GM21360 (cell line): Measurements from ENCODE around the gene MAST4.

Experiments
- ATAC-seq: cut with Tn5 transposase; IDR thresholded peaks from one replicate; pipeline ENCODE4 v1.9.1; 2021; ENCODE audit warnings: mild to moderate bottlenecking, moderate library complexity; ENCODE audit not compliant: unreplicated experiment

The MAST4 gene

DNA sequence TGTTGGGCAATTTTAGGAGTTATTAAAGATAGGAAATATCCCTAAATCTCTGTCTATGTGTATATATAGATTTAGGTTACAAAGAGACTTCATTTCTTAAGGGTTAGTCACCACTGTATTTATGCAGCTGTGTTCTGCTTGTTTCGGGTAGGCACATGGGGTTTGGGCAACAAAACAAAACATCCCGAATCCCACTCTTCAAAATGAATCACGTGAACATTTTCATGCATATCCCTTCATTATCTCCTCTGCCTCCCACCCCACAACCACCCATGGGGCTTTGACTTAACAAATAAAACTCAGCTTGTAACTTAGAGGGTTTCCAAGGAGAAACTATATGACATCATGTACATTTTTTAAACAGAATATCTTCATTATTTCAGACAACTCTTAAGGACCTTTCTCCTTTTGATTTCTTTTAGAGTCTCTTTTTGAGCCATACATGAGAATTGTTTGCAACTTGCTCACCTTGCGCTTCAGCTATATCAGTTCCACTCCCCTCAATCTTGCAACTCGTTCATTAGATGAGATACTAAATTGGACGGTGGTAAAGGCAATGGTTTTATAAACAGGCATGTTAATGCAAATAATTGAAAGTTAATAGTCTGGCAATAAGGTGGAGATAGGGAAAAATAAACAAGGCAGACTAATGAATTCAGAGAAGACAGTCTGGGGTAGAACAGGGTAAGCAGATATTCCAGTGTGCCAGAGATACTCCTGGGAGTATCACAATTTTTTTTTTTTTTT lies 463.7 kb downstream of the MAST4 start:
- ATAC-seq: no peak

DNA sequence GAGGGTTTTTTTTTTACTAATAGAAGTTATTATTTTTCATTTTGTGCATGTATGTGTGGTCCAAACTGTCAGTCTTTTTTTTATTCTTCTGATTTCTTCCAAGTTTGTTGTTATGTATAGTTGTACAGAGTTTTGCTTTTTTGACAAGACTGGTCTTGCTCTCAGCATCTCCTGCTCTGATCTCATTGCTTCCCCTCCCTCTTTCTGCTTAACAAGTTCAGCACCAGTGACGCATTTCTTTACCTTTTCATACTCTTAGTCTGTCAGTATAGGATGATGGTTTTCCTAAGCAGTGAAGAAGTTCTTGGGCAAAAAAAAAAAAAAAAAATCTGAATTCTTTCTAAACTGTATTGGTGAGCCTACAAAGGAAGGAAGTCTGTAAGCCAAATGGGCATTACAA lies 465.3 kb downstream of the MAST4 start:
- ATAC-seq: no peak

GRCh38 chr5:67063055-67063454 lies 466.9 kb downstream of the MAST4 start:
- ATAC-seq: no peak

- ATAC-seq: no peak
These were observed 467.6 kb downstream of the MAST4 start for GRCh38 chr5:67063791-67064190.

- no peak for ATAC-seq
These were observed 469.0 kb downstream of the MAST4 start for GRCh38 chr5:67065237-67065636.

DNA sequence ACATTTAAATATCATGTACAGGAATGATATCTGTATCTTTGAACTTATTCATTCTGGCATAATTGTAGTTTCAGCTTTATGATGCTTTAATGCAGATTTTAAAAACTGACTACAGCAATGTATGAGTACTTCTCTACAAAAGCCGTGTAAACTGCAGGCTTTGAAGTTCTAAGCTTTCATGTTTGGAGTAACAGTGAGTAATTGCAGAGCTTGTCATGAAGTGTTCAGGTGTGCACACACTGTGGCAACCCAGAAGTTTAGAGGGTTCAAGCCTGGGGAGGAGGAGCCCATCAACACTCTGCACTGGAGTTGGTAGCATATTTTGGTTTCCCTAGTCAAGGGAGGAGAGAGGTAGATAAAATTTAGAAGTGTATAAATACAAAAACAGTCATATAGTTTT lies 469.5 kb downstream of the MAST4 start:
- no peak for ATAC-seq

- no peak for ATAC-seq
These were observed 470.6 kb downstream of the MAST4 start for GRCh38 chr5:67066815-67067214.

DNA sequence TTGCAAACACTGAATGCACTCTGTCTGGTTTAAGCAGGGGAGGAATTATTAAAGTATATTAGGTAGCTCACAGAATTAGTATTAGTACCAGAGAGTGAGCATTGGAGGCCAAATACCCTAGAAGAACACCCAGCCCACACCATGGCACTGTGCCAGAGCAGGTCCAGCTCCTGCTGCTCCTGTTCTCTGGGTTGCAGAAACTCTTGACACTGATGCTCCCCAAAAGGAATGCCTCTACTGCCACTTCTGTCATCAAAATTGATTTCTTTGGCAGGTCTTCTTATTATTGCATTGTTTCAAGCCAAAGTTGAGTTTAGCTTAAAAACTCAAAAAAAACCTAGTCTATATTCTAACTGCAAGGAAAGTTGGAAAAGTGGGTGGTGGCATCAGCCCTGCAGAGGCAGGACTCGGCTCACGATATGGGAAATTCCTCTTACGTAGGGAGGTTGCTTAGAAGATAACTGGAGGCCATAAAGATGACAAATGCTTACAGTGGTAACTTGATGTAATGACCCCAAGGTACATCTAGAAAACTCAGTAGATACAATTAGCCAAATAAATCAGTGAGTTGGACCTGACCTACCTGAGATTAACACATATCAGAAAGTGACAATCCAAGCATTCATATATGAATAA lies 477.0 kb downstream of the MAST4 start:
- no peak for ATAC-seq

DNA sequence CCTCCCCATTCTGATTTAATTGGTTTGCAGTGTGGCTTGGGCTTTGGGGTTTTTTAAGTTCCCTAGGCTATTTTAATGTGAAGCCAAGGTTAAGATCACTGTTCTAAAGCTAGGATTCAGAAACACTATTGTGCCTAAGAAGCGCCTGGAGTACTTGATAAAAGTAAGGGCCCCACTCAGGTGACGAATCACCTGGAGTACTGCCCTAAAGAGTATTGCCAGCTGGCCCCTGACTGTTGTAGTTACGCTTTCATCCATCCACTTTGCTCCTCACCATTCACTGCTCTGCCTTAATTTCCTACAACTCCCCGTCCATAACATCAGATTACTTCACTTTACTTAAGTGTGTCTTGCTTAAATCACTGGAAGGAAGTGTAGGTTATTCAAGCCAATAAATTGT lies 481.1 kb downstream of the MAST4 start:
- no peak for ATAC-seq

DNA sequence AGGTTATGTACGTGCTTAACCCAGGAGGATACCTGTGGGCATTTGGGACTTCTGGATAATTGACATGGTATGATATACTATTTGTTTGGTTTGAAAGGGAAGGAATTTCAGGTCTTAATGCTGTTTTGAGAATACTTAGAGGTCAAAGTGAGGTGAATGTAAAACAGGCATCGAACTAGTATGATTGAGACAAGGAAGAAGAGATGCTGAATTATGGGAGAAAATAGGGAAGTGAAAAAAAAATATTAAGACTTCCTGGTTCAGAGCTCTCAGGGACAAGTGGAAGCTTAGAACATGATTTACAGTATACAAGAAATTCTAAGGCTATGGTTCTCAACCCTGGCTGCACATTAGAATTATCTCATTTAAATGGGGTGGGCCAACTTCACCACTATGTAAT lies 485.1 kb downstream of the MAST4 start:
- no peak for ATAC-seq

- no peak for ATAC-seq
These were observed 486.7 kb downstream of the MAST4 start for GRCh38 chr5:67082941-67083340.

DNA sequence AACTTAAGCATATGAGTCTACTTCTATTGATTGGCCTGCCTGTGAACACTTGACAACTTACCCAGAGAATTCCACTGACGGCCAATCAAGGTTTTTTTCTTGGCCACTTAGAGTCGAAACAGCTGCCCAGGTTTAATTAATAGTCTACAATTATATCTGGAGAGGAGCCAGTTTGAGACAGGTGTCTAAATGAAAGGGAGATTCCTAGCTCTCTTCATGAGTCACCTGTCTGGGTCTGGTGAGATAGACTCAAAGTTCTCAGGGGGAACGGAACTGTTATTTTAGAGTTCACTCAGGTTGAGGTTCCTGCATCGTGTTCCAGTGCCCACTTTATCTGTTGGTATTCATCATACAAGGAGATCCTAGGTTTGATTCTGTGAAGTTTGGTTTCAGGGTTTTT lies 489.4 kb downstream of the MAST4 start:
- ATAC-seq: no peak

- ATAC-seq: no peak
These were observed 493.1 kb downstream of the MAST4 start for GRCh38 chr5:67089200-67089725.

- no peak for ATAC-seq
These were observed 493.8 kb downstream of the MAST4 start for GRCh38 chr5:67090040-67090439.

DNA sequence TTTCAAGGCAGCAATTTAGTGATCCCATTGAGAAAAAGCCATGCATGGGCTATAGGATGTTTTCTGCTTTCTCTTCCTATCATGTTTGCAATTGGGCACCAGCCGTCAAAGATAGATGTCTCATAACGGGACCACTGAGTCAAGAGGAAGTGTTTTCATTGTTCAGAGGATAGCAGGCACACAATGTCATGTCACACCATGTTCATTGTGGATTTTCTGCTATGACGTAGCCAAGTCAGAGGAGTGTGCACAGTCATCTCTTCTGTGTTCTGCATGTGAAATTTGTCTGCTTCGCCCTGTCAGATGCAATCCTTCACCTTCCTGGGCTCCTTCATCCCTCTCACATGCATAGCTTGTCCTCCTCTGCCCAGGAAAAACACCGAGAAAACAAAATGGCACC lies 494.4 kb downstream of the MAST4 start:
- ATAC-seq: no peak

DNA sequence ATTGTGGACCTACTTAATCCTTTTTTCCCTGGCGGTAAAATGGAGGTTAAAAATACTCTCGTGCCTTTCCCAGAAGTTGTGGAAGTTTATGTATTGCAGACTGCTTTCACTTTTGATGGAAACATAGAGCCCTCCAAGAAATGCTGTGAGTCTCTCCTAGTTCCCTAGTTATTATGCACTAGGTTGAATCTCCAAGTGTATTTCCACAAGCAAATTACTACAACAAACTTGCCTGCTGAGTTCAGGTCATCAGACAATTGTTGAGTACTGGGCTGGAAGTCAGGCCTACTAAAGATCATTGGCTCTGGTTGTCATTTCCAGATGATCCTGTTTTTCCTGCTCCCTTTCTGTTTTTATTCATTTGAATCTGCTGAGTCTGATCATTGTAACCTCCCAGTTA lies 496.3 kb downstream of the MAST4 start:
- no peak for ATAC-seq

DNA sequence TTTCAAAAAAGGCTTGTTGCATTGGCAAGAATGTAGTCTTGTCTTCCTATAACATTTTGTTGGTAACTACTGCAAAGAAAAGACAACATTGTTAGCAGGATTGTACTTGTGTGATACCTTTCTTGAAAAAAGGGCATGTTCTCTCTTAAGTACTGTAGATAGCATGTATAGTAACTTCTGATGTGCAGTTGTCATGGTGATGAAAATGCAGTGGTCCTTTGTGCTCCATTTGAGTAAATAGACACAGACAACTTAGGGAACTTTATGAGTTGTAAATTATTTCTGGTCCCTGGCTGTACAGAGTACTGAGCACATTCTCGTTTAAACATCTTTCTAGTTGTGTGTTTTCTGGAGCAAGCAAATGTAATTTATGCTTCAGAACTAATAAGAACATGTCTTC lies 497.1 kb downstream of the MAST4 start:
- ATAC-seq: no peak

GRCh38 chr5:67094476-67095300 lies 498.5 kb downstream of the MAST4 start:
- no peak for ATAC-seq

GRCh38 chr5:67095346-67096171 lies 499.4 kb downstream of the MAST4 start:
- ATAC-seq: no peak

DNA sequence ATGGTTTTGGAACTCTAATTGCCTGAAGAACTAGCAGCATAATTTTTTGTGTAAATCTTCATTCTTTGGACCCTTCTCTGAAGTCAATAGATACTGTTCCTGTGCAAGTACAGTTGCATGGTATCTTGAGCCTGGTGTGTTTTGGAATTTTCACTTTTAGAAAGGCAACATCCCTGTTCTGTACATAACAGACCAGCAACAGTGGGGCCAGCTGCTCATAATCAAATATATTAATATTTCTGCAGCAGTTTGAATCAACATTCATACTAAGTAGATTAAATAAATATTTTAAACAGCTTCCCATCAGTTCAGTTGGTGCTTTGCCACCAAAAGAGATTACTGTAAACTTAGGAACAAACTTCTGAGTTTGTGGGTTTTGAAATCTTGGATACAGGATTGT lies 502.5 kb downstream of the MAST4 start:
- no peak for ATAC-seq

DNA sequence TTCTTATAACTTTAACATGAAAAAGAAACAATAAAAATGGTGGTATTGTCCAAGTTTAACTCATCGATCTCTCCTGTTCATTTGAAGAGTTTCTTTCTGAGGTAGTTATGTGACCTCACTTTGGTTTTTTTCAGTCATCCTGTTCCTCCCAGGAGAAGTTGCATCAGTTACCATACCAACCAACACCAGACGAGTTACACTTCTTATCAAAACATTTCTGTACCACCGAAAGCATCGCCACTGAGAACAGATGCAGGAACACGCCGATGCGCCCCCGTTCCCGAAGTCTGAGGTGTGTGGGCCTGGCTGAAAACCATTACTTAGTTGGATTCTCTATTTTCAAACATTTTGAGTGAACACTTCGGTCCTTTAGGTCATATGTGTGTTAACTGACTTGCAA lies 504.1 kb downstream of the MAST4 start:
- no peak for ATAC-seq
